ENCODE measurements around the gene FBXW5. TPM values are rescaled to one million over a fixed set of nuclear protein-coding genes. Genes with fewer than 3 reads are reported as not detected.

Gene FBXW5
- total RNA-seq, 1 experiment from 2014 or later: 174 TPM

GRCh38 chr9:136931611-136932130 lies 12.9 kb downstream of the FBXW5 start:
- in situ Hi-C loops (cut with HindIII; ENCODE audit: low pct_unique_long_range_greater_than_20kb, low sequenced_read_pairs): loop anchor here (25.0 kb wide), 2 partner anchors 106 to 119 kb away; partner anchors contain the start of genes ABCA2, FUT7, NPDC1 and RABL6

GRCh38 chr9:136930014-136930413 lies 14.5 kb downstream of the FBXW5 start:
- in situ Hi-C loops (cut with HindIII; ENCODE audit: low pct_unique_long_range_greater_than_20kb, low sequenced_read_pairs): loop anchor here (25.0 kb wide), 2 partner anchors 107 to 118 kb away; partner anchors contain the start of genes ABCA2, FUT7, NPDC1 and RABL6
- DNase-seq (ENCODE audit: low read depth, low spot score): no peak

More at GRCh38 chr9:136931611-136932130, 12.9 kb downstream of the FBXW5 start:
- no peak for DNase-seq (ENCODE audit: low read depth, low spot score)

- DNase-seq (ENCODE audit: low read depth, low spot score): peak; percentile 28
- in situ Hi-C loops (cut with HindIII; ENCODE audit: low pct_unique_long_range_greater_than_20kb, low sequenced_read_pairs): loop anchor here (25.0 kb wide), 2 partner anchors 109 to 116 kb away; partner anchors contain the start of genes ABCA2, FUT7, NPDC1 and RABL6
These were observed 15.9 kb downstream of the FBXW5 start for GRCh38 chr9:136928591-136928990.

- in situ Hi-C loops (cut with HindIII; ENCODE audit: low pct_unique_long_range_greater_than_20kb, low sequenced_read_pairs): loop anchor here (25.0 kb wide), 2 partner anchors 110 to 115 kb away; partner anchors contain the start of genes ABCA2, FUT7, NPDC1 and RABL6
- peak; percentile 96 for DNase-seq (ENCODE audit: low read depth, low spot score)
These were observed 16.9 kb downstream of the FBXW5 start for GRCh38 chr9:136927343-136928271.

- DNase-seq (ENCODE audit: low read depth, low spot score): no peak
- in situ Hi-C loops (cut with HindIII; ENCODE audit: low pct_unique_long_range_greater_than_20kb, low sequenced_read_pairs): loop anchor here (25.0 kb wide), 2 partner anchors 111 to 114 kb away; partner anchors contain the start of genes ABCA2, FUT7, NPDC1 and RABL6
These were observed 17.8 kb downstream of the FBXW5 start for GRCh38 chr9:136926749-136927148.

- peak; percentile 52 for DNase-seq (ENCODE audit: low read depth, low spot score)
- in situ Hi-C loops (cut with HindIII; ENCODE audit: low pct_unique_long_range_greater_than_20kb, low sequenced_read_pairs): loop anchor here (25.0 kb wide), 2 partner anchors 111 to 114 kb away; partner anchors contain the start of genes ABCA2, FUT7, NPDC1 and RABL6
These were observed 18.3 kb downstream of the FBXW5 start for GRCh38 chr9:136926154-136926704.

- in situ Hi-C loops (cut with HindIII; ENCODE audit: low pct_unique_long_range_greater_than_20kb, low sequenced_read_pairs): loop anchor here (25.0 kb wide), 2 partner anchors 112 to 113 kb away; partner anchors contain the start of genes ABCA2, FUT7, NPDC1 and RABL6
- DNase-seq (ENCODE audit: low read depth, low spot score): no peak
These were observed 19.0 kb downstream of the FBXW5 start for GRCh38 chr9:136925414-136926153.

GRCh38 chr9:136923881-136924280 lies 20.7 kb downstream of the FBXW5 start:
- in situ Hi-C loops (cut with HindIII; ENCODE audit: low pct_unique_long_range_greater_than_20kb, low sequenced_read_pairs): no loop called here

GRCh38 chr9:136922540-136922939 lies 22.0 kb downstream of the FBXW5 start:
- in situ Hi-C loops (cut with HindIII; ENCODE audit: low pct_unique_long_range_greater_than_20kb, low sequenced_read_pairs): no loop called here
- no peak for DNase-seq (ENCODE audit: low read depth, low spot score)

More at GRCh38 chr9:136923881-136924280, 20.7 kb downstream of the FBXW5 start:
- no peak for DNase-seq (ENCODE audit: low read depth, low spot score)

- in situ Hi-C loops (cut with HindIII; ENCODE audit: low pct_unique_long_range_greater_than_20kb, low sequenced_read_pairs): no loop called here
- DNase-seq (ENCODE audit: low read depth, low spot score): no peak
These were observed 22.8 kb downstream of the FBXW5 start for GRCh38 chr9:136921718-136922117.

GRCh38 chr9:136921307-136921706 lies 23.2 kb downstream of the FBXW5 start:
- in situ Hi-C loops (cut with HindIII; ENCODE audit: low pct_unique_long_range_greater_than_20kb, low sequenced_read_pairs): no loop called here
- DNase-seq (ENCODE audit: low read depth, low spot score): no peak

- DNase-seq (ENCODE audit: low read depth, low spot score): no peak
- in situ Hi-C loops (cut with HindIII; ENCODE audit: low pct_unique_long_range_greater_than_20kb, low sequenced_read_pairs): no loop called here
These were observed 23.8 kb downstream of the FBXW5 start for GRCh38 chr9:136920734-136921231.

- in situ Hi-C loops (cut with HindIII; ENCODE audit: low pct_unique_long_range_greater_than_20kb, low sequenced_read_pairs): no loop called here
- DNase-seq (ENCODE audit: low read depth, low spot score): no peak
These were observed 24.5 kb downstream of the FBXW5 start for GRCh38 chr9:136920069-136920468.

GRCh38 chr9:136917902-136918301 lies 26.6 kb downstream of the FBXW5 start:
- in situ Hi-C loops (cut with HindIII; ENCODE audit: low pct_unique_long_range_greater_than_20kb, low sequenced_read_pairs): no loop called here
- DNase-seq (ENCODE audit: low read depth, low spot score): no peak

GRCh38 chr9:136916330-136917184 lies 28.0 kb downstream of the FBXW5 start:
- in situ Hi-C loops (cut with HindIII; ENCODE audit: low pct_unique_long_range_greater_than_20kb, low sequenced_read_pairs): no loop called here
- DNase-seq (ENCODE audit: low read depth, low spot score): no peak

- in situ Hi-C loops (cut with HindIII; ENCODE audit: low pct_unique_long_range_greater_than_20kb, low sequenced_read_pairs): no loop called here
- DNase-seq (ENCODE audit: low read depth, low spot score): no peak
These were observed 28.8 kb downstream of the FBXW5 start for GRCh38 chr9:136915632-136916329.

Measured in SK-MEL-5 (cell line).